ENCODE measurements around the gene GABRR3.

GABRR3 gene

DNA sequence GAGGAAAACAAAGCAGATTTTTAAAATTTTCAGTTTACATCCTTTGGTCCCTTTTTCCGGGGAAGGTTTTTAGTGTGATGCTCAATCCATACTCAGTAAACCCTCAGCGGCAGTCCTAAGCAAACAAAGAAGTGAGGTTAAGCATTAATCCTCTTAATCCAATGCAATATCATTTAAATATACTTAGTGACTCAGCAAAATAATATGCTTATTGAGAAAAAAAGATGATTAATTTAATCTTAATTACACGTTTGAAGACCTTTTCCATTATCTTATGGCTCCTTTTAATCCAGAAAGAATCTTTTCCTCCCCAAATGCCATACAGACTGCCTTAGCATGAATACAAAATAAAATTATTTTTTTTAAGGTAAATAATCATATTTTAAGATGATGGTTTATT lies at the start of gene GABRR3:
Gene GABRR3, minus strand, starts transcription at position 108 of the 400 bp plus-strand sequence. CDS start 328 bp downstream, outside the sequence.
- no peak for DNase-seq (ENCODE audit: extremely low spot score, insufficient read length, low read depth)
- FAIRE-seq, result no peak

DNA sequence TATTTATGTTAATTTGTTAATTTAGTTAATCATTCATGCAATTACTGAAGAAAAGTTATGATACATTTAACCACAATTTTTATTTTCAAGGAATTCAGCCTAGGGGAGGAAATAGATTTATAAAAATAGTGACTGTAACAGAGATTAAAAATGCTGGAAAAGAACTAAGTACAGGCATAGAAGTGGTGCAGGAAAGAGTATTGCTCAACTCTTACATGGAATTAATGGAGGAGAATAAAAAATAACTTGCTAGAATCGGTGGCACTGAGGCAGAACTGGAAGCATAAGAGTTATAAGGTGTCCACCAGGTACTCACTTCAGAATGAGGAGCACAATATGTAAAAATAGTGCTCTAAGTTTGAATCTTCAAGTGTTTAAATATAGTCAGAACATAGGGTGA lies 38.4 kb upstream of the GABRR3 start:
- FAIRE-seq, result no peak

DNA sequence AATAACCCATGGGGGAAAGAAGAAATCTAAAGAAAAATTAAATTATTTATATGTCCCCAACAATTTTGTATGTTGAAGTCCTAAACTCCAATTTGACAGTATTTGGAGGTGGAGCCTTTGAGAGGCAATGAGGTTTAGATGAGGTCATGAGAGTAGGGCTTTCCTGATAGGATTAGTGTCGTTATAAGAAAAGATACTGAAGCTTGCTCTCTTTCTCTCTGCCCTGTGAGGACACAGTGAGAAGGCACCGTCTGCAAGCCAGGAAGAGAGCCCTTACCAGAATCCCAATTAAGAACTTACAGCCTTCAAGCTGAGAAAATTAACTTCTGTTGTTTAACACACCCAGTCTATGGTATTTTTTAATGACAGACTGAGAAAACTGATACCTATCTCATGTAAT lies 35.7 kb upstream of the GABRR3 start:
- FAIRE-seq (no peak), DNase-seq (ENCODE audit: extremely low spot score, insufficient read length, low read depth) (no peak)

More for the DNA sequence above, 38.4 kb upstream of the GABRR3 start:
- DNase-seq (ENCODE audit: extremely low spot score, insufficient read length, low read depth), result no peak

DNA sequence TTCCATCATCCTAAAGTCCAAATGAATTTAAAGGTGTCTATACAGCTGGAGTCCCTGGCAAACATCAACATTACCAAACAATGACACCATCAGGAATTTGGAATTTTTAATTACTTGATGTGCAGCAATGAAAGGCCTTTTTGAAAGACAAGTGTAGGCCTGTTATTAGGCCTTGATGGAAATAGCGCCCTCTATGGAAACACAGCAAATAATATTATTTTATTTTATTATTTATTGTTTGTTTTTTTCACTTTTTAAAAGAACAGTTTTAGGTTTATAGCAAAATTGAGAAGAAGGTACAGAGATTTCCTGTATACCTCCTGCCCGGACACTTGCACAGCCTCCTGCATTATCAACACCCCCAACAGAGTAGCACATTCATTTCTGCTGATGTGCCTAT lies 33.7 kb upstream of the GABRR3 start:
- DNase-seq (ENCODE audit: extremely low spot score, insufficient read length, low read depth), result no peak
- no peak for FAIRE-seq

DNA sequence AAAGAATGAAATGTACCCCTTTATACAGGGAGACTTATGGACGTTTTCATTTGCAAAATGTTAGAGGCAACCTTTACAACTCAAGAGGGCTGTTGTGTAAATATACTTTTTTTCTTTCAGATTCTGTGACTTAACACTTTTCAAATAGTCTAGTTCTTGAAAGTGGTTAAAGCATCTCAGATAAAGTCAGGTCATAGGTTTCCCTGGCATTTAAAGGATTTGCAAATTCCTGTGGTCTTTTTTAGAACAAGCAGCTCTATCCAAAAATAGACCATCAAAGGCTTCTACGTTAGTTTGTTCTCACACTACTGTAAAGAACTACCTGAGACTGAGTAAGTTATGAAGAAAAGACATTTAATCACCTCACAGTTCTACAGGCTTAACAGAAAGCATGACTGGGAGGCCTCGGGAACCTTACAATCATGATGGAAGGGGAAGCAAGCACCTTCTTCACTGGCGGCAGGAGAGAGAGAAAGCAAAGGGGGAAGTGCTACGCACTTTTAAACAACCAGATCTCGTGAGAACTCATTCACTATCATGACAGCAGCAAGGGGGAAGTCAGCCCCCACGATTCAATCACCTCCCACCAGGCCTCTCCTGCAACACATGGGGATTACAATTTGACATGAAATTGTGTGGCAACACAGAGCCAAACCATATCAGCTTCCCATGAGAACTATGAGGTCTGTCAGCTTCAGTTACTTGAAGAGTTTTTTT lies 23.3 kb upstream of the GABRR3 start:
- no peak for FAIRE-seq
- DNase-seq (ENCODE audit: extremely low spot score, insufficient read length, low read depth), result no peak

DNA sequence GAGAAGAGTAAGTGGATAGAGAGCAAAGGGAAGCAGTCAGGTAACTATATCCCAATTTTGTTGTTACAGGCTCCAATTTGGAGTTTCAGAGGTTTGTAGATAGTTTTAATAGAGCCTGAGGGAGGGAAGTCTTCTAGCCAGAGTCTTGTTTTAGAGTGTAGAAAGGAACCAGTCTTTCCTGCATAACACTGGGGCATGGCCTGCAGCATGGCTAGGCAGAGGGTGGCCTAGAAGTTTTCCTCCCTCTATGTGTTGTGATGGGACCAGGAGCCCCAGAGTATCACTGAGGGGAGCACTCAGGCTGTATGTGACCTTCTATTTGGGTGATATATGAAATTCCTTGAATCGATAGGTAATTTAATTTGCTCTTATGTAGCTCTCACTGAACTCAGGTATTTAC lies 22.5 kb upstream of the GABRR3 start:
- DNase-seq (ENCODE audit: extremely low spot score, insufficient read length, low read depth), result no peak
- no peak for FAIRE-seq

DNA sequence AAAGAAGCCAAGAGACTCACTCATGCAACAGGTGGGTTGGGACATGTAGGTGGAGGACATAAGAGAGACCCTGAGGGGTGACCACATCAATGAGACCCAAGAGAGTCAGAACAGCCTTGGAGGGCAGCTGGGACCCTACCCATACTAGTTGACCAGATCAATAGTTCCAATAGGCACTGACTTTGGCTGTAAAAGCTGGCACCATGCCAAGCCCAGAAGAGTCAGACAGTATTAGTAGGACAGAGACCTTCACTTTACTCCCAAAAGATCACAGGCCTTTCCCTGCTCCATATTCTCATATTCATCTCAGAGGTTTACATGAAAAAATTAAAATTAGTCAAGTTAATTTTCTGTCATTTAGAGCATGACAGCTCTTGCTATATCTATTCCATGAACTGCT lies 20.9 kb upstream of the GABRR3 start:
- no peak for DNase-seq (ENCODE audit: extremely low spot score, insufficient read length, low read depth)
- no peak for FAIRE-seq

DNA sequence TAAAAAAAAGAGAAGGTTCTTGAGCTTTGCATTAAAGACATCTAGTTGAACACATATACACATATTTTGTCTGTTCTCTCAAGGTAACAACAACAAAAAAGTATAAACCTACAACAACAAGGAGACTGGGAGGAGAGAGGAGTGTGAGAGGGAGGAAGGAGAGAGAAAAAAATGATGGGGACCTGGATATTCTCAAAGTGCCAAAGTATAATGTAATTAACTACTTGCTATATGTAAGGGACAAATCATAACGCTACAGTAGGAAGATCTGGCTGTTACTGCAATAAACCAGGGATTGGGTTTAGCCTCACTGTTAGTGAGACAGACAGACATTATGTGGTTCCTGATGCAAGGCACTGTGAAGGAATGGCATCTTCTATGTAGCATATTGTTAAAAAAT lies 14.2 kb upstream of the GABRR3 start:
- FAIRE-seq (no peak), DNase-seq (ENCODE audit: extremely low spot score, insufficient read length, low read depth) (no peak)

DNA sequence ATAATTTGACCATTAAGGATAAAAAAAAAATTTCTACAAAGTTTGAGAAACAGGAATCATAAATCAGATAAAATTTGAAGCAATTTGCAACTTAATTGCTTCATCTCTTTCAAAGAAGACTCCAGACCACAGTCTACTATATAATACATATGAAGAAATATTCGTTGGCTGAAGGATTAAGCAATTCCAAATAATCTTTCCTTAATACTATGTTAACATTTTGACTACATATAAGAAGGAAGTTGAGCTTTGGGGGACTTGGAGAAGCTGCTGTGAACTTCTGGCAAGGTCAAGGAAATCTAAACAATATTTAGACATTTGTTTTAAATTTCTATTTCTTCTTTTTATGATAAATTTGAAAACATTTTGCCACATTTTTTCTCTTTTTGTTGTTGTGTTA lies 13.5 kb upstream of the GABRR3 start:
- FAIRE-seq (no peak), DNase-seq (ENCODE audit: extremely low spot score, insufficient read length, low read depth) (no peak)

DNA sequence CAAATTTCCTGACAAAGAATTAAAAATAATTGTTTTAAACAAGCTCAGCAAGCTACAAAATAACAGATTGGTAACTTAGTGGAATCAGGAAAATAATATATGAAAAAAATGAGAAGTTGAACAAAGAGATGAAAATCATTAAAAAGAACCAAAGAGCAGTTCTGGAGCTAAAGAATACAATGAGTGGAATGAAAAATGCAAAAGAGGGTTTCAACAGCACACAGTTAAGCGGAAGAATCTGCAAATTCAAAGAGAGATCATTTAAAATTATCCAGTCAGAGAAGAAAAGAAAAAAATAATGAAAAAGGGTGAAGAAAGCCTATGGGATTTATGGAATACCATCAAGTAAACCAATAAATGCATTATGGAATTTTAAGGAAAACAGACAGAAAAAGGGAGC lies 6.2 kb upstream of the GABRR3 start:
- DNase-seq (ENCODE audit: extremely low spot score, insufficient read length, low read depth) (no peak), FAIRE-seq (no peak)

DNA sequence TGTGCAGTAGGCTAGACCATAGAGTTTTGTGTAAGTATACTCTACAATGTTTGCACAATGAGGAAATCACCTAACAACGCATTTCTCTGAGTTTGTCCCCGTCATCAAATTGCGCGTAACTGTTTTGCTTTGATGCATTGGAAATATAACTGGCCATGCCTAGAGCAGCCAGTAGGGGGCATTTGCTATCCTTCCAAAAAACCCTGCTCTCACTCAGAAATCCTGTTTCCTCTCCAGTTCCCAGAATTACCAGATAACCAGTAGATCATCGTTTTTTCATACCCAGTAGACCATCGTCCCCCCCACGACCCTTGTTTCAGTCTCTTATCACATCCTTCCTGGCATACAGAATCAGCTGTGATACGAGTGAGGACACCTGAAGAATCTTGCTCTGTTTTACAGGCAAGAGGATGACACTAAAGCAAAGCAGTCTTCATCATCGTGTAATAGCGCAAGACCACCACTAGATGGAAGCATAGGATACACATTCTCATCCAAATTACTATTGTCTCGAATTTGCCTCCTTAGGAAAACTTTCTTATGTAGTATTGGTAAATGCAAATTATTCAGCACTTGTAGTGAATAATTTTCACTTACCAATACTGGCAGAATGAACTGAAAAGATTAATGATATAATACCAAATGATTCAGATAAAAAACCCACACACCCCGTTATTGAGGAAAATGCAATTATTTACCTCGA lies 4.4 kb upstream of the GABRR3 start:
- FAIRE-seq (peak; percentile 97), DNase-seq (ENCODE audit: extremely low spot score, insufficient read length, low read depth) (peak; percentile 9)

DNA sequence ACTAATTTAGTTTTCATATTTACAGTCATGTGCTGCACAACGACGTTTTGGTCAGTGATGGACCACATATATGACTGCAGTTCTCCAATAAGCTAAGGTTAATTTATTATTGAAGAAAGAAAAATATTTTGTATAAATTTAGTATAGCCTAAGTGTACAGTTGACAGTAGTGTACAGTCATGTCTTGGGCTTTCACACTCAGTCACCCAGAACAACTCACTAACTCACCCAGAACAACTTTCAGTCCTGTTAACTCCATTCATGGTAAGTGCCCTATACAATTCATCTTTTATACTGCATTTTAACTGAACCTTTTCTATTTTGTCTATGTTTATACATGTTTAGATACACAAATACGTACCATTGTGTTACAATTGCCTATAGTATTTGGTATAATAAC lies 3.8 kb upstream of the GABRR3 start:
- FAIRE-seq (no peak), DNase-seq (ENCODE audit: extremely low spot score, insufficient read length, low read depth) (no peak)

DNA sequence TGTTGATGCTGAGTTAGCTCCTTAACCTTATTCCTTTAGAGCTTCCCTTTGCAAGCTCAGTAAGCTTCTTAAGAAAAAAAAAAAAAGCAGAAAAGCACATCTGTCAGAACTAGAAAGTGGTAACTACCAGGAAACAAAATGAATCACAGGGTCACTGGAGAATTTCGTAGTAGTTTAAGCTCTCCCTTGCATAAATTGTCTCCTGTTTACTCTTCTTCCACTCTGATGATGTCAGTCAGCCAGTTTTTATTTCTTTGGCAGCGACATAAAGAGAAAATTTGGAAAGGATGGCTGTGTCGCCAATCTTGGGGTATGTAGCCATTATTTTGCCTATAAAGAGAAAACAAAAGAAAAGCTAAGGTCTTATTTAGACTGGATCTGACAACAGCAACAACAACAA lies 3.2 kb upstream of the GABRR3 start:
- FAIRE-seq, result no peak
- no peak for DNase-seq (ENCODE audit: extremely low spot score, insufficient read length, low read depth)

DNA sequence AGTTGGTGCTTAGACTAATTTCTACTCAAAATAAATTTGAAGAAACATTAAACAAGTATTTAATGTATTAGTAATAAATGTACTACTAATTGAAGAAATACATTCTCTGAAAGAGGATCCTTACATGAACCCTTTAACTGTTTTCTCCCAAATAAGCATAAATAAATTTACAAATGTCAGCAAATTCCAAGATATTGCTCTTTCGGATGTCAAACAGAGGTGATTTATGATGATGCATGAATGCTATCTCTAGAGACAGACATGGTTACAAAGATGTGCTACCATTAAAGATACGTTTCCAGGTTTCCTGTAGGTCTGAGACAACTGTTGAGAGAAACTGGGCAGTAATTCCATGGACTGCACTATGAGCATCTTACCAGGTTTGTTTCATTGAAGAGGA lies 629 bp downstream of the GABRR3 start:
- DNase-seq (ENCODE audit: extremely low spot score, insufficient read length, low read depth), result no peak
- no peak for FAIRE-seq

DNA sequence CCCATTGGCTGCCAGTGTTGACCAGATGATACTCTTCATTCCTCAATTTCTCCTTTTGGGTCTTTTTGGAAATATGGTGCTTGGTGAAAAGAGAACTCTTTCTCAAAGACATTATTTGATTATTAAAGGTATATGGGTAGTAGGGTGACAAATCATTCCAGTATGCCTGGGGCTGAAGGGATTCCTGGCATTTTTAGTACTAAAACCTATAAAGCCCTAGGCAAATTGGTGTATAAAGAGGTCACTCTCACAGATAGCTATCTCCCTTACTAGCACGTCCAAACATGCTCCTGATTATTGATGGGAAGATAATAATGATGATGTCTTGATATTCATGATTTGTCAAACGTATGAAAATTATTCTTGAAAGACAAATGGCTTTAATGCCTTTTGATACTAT lies 1.1 kb downstream of the GABRR3 start:
- no peak for FAIRE-seq
- DNase-seq (ENCODE audit: extremely low spot score, insufficient read length, low read depth), result no peak

DNA sequence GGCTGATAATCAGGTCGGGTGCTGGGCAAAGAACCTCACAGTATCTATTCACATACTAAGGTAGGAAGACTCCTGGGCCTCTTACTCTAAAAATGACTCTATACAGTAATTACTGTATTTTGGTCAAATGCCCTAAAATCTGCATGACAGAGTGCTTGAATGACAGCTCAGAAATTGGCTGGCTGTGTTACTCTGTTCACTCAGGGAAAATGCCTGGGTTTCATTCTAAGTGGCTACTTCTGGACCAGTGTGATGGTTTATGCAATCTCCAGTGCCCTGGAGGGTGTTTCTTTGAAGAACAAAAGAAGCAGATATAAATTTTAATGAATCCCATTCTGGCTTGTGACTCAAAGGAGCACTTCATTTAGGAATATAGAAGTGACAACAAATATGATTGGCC lies 2.2 kb downstream of the GABRR3 start:
- DNase-seq (ENCODE audit: extremely low spot score, insufficient read length, low read depth), result no peak
- FAIRE-seq, result no peak

DNA sequence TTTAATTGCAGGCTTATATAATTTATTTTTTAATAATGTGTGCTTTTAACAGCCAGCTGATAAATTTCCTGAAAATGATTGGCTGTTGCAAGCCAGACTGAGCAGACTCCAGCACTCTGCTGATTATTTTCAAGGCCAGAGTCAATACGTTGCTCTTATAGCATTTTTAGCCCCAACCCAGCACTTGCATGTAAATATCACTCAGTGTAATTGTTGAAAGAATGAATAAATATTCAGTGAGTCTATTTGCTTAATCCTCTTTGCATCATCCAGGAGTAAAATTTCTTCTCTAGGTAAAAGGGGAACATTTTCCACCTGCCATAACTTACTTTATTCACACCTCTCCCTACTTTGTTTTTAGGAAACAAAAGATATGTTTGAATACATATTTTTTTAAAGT lies 2.9 kb downstream of the GABRR3 start:
- FAIRE-seq, result no peak
- DNase-seq (ENCODE audit: extremely low spot score, insufficient read length, low read depth), result no peak

DNA sequence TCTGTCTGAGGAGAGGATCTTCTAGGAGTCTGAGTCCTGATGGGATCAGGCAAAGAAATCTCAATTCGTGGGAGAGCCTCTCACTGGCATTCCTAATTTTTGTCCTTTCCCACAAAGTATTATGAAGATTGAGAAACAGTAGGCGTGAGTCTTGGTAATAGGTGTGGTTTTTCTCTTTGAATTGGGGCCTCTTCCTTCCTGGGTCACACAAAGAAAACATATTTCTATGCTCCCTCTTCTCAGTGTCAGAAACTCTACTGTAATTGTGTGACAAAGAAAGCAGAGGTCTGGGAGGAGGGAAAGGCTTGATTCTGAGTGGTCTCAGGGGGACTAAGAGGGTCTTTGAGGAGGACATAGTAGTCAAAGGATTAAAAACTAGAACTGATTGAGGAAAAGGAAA lies 6.0 kb downstream of the GABRR3 start:
- DNase-seq (ENCODE audit: extremely low spot score, insufficient read length, low read depth) (no peak), FAIRE-seq (peak; percentile 60)

DNA sequence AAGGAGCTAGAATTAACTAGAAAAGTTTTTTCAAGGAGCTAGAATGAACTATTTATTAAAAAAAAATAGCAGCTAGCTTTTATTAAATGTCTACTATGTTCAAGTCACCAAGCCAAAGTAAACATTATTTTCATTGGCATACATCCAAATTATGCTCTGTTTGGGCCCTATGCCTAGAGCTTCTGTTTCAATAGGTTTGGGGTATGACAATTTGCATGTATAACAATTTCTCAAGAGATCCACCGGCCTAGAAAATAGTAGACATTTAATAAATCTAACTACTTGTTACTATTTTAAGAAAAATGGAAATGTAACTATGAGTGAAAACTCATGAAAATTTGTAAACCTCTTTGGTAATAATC lies 8.0 kb downstream of the GABRR3 start:
- no peak for FAIRE-seq
- no peak for DNase-seq (ENCODE audit: extremely low spot score, insufficient read length, low read depth)

DNA sequence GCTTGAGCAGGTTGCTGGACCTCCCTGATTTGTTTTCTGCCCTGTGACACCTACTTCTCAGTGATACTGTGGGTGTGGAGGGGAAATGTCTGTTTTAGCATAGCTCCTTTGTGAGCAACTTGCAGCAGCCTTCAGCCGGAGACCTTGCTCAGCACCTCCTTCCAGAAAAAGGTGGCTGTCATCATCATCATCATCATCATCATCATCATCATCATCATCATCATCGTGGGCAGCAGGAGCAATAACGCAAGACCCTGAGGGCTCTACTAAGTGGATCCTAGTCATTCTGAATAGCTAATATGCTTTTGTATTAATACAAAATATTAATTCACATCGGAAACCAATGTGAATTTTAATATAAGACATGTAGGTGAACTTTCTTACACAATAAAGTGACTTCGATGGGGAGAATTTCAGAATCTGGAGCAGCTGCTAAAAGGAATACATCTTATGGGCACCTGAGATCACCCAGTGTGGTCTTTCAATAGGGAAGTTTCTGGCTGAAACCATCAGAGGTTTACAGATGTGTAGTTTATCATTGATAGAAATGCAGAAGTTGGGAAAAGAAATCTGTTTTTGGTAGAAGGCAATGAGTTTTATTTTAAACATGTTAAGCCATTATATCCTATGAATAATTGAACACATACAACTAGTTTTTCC lies 8.6 kb downstream of the GABRR3 start:
- FAIRE-seq (peak; percentile 36), DNase-seq (ENCODE audit: extremely low spot score, insufficient read length, low read depth) (no peak)

DNA sequence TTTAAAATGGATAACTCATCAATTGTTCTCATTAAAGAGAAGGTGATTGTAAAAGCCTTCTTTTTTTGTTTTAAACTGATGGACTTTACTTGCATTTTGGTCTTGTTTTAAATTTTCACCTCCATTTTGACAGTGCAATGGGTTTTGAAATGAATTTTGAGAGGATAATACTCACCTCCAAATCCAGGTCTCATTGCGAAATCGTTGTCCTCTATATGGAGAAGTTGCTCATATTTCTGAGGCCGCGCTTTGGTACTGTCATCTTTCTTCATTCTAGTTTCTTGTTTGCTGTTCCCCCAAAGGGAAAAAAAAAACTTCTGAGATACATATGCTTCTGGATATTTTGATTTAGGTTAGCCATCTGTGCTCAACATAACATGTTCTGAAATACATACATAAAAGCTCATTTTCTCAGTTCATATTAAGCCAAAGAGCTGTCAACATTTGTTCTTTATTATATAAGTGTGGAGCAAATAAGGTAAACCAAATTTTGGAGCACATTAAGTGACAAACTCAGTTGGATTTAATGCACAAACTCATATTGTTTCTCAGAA lies 9.6 kb downstream of the GABRR3 start:
- FAIRE-seq, result no peak
- DNase-seq (ENCODE audit: extremely low spot score, insufficient read length, low read depth), result no peak

Measured in GM18507 (cell line).